AG04449 (cell line): ENCODE results near the gene KIF18B.

Experiments used
- CTCF ChIA-PET: fragments of 350-600 bp; formaldehyde crosslinking; extraction: SDS; loops from one replicate; lab custom pipeline; 2021; ENCODE audit warnings: antibody characterized with exemption; lab: Yijun Ruan, JAX
- POLR2A ChIA-PET: fragments of 400-600, 350-600 bp; formaldehyde crosslinking; extraction: SDS; loops from one replicate; lab custom pipeline; 2020; ENCODE audit warnings: antibody characterized with exemption, inconsistent platforms; lab: Yijun Ruan, JAX
- DNase-seq: peaks from one replicate; pipeline ENCODE4 v3.0.0-alpha.2; 2010; ENCODE audit warnings: low read depth, low spot score
- H3K4me3 ChIP-seq: 2 replicates; pipeline ENCODE4 v1.5.1; 2011; ENCODE audit warnings: low read depth, mild to moderate bottlenecking, control low read depth, low read length
- CTCF ChIP-seq: IDR thresholded peaks from one replicate; pipeline ENCODE4 v1.5.1; 2011; ENCODE audit warnings: mild to moderate bottlenecking, moderate library complexity, low read length, control low read depth, inconsistent platforms; ENCODE audit not compliant: insufficient read depth; ENCODE audit errors: missing control alignments

KIF18B gene

GRCh38 chr17:44907729-44908470 lies 39.7 kb downstream of the KIF18B start:
- no peak overlapping the region for H3K4me3 ChIP-seq
- no peak for DNase-seq
- POLR2A ChIA-PET: no interaction called here
- CTCF ChIA-PET: interaction anchor here (1.2 to 22.1 kb wide), 5 partner anchors 10 to 227 kb away, joined by 4 to 673 read pairs (median 12); partner anchors contain the start of gene ACBD4
- no peak for TF ChIP-seq CTCF

GRCh38 chr17:44906763-44907728 lies 40.5 kb downstream of the KIF18B start:
- no peak for TF ChIP-seq CTCF
- H3K4me3 ChIP-seq: no peak overlapping the region
- POLR2A ChIA-PET: no interaction called here
- CTCF ChIA-PET: interaction anchor here (1.2 to 22.1 kb wide), 4 partner anchors 11 to 228 kb away, joined by 4 to 673 read pairs (median 10); partner anchors contain the start of gene ACBD4
- no peak for DNase-seq

GRCh38 chr17:44906010-44906646 lies 41.4 kb downstream of the KIF18B start:
- CTCF ChIA-PET: interaction anchor here (1.8 to 22.1 kb wide), 4 partner anchors 15 to 229 kb away, joined by 9 to 673 read pairs (median 74); partner anchors contain the start of gene ACBD4
- DNase-seq: peak; percentile 87
- no peak for TF ChIP-seq CTCF
- POLR2A ChIA-PET: no interaction called here
- H3K4me3 ChIP-seq: no peak overlapping the region

GRCh38 chr17:44905006-44906000 lies 42.3 kb downstream of the KIF18B start:
- POLR2A ChIA-PET: no interaction called here
- no peak for DNase-seq

More at GRCh38 chr17:44905006-44906000, 42.3 kb downstream of the KIF18B start:
- CTCF ChIA-PET: interaction anchor here (0.8 to 9.1 kb wide), 7 partner anchors 14 to 230 kb away, joined by 3 to 137 read pairs (median 7); partner anchors contain the start of gene ACBD4
- no peak for TF ChIP-seq CTCF
- no peak overlapping the region for H3K4me3 ChIP-seq
